Lower lobe of right lung (tissue), 2 donors: ENCODE measurements around the gene TMEM164. TPM values are rescaled to one million over a fixed set of nuclear protein-coding genes. Genes with fewer than 3 reads are reported as not detected.

Source experiments
- ATAC-seq, 2 donors: fragments of 200-7000 bp; cut with Tn5 transposase; one replicate each; pipeline ENCODE4 v1.9.1; 2020 to 2022; ENCODE audit warnings: mild to moderate bottlenecking in 2 of 2, moderate library complexity in 2 of 2
- DNase-seq: peaks from one replicate; pipeline ENCODE4 v3.0.0-alpha.2; 2020
- H3K27ac ChIP-seq: fragments of 200-600 bp; one replicate; pipeline ENCODE4 v1.8.0; 2022
- H3K27me3 ChIP-seq: fragments of 200-600 bp; one replicate; pipeline ENCODE4 v1.8.0; 2022; ENCODE audit warnings: low read depth
- H3K36me3 ChIP-seq: fragments of 200-600 bp; one replicate; pipeline ENCODE4 v1.8.0; 2022; ENCODE audit warnings: mild to moderate bottlenecking
- H3K4me1 ChIP-seq: fragments of 200-600 bp; one replicate; pipeline ENCODE4 v1.8.0; 2022
- H3K4me3 ChIP-seq: fragments of 200-600 bp; one replicate; pipeline ENCODE4 v1.8.0; 2022; ENCODE audit warnings: mild to moderate bottlenecking
- H3K9me3 ChIP-seq: fragments of 200-600 bp; one replicate; pipeline ENCODE4 v1.8.0; 2022
- intact Hi-C: fragments of 100-400 bp; cut with DNase I; formaldehyde crosslinking; loops from one replicate; pipeline ENCODE4 v1.11.0; 2022
- total RNA-seq: library from RNA; stranded (reverse); fragmentation: NEBNext Ultra II Directional; extraction: Animal tissue kit (Norgen Biotek cat#: 25700); gene quantifications from one replicate; pipeline ENCODE4 v1.2.1, GENCODE V29; 2021
- TF ChIP-seq, protein P1 (sequence below): fragments of 200-600 bp; IDR thresholded peaks from one replicate; pipeline ENCODE4 v1.8.0; 2022; ENCODE audit warnings: antibody characterized with exemption, mild to moderate bottlenecking
- donor health status: DM: no; HTN: yes; CAD: no; lungs with severe emphysema.

Gene TMEM164
- total RNA-seq, 1 donor from 2014 or later, result 66.4 TPM

DNA sequence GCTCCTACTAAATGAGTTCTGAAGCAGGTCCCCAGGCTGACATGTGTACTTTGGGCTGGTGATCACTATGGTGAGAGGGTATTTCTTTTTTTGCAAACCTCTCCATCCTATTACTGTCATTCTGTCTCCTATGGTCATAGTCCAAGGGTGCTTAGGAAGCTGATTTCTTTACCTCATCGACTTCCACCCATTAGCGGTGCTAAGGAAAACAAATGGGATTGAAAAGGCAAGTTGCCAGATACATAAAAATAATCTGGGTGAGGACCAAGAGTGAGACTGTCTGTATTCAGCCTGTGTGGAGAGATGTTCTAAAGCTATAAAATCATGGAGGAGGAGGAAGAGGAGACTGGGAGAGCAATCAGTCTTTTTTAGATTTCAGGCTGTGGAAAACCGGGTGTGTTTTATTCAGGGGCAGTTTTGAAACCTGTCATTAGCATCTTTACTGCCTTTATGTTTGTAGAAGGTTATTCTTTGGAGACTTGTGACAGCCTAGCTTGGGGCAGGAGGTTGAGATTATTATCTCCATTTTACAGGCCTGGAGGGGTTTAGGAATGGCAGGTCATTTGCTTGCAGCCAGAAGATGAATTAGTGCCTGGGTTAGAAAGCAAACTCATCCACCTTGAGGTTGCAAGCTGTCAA lies 1.9 kb downstream of the TMEM164 start:
- no peak for DNase-seq
- Histone ChIP-seq H3K36me3 (no peaks in the 10 kb centered on the region), H3K27me3 (no peaks in the 10 kb centered on the region), H3K4me3 (peak overlapping the region; percentile 68), H3K9me3 (no peaks in the 10 kb centered on the region), H3K4me1 (peaks cover 29% of the 10 kb centered on the region), H3K27ac (no peak overlapping the region)
- ATAC-seq, result no peak
- TF ChIP-seq, protein P1, sequence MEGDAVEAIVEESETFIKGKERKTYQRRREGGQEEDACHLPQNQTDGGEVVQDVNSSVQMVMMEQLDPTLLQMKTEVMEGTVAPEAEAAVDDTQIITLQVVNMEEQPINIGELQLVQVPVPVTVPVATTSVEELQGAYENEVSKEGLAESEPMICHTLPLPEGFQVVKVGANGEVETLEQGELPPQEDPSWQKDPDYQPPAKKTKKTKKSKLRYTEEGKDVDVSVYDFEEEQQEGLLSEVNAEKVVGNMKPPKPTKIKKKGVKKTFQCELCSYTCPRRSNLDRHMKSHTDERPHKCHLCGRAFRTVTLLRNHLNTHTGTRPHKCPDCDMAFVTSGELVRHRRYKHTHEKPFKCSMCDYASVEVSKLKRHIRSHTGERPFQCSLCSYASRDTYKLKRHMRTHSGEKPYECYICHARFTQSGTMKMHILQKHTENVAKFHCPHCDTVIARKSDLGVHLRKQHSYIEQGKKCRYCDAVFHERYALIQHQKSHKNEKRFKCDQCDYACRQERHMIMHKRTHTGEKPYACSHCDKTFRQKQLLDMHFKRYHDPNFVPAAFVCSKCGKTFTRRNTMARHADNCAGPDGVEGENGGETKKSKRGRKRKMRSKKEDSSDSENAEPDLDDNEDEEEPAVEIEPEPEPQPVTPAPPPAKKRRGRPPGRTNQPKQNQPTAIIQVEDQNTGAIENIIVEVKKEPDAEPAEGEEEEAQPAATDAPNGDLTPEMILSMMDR, result no peak
- intact Hi-C loops, result no loop called here

DNA sequence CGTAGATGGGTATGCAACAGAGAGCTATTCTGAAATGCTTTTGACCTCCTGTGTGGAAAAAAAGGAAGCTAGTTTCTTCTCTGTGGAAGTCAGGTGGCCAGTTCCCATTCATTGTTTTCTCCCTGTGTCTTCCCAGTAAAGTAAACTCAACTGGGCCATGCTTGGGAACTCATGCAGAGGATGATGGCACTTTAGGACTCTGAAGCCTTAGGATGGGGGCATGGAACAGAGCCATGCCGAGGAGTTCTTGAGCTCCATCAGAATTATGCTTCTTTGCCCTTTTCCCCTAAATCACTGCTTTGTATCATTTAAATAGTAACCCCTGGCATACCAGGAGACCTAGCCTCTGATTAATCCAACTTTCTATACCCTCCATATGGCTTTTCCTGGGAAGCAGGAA lies 3.2 kb downstream of the TMEM164 start:
- no peaks in the 10 kb centered on the region for H3K36me3 ChIP-seq
- no peak overlapping the region for H3K27ac ChIP-seq
- H3K4me1 ChIP-seq, result peaks cover 29% of the 10 kb centered on the region
- intact Hi-C loops, result no loop called here
- DNase-seq (no peak), ATAC-seq (no peak)
- no peaks in the 10 kb centered on the region for H3K27me3 ChIP-seq
- peak overlapping the region; percentile 68 for H3K4me3 ChIP-seq
- no peaks in the 10 kb centered on the region for H3K9me3 ChIP-seq
- TF ChIP-seq, protein P1, result no peak

DNA sequence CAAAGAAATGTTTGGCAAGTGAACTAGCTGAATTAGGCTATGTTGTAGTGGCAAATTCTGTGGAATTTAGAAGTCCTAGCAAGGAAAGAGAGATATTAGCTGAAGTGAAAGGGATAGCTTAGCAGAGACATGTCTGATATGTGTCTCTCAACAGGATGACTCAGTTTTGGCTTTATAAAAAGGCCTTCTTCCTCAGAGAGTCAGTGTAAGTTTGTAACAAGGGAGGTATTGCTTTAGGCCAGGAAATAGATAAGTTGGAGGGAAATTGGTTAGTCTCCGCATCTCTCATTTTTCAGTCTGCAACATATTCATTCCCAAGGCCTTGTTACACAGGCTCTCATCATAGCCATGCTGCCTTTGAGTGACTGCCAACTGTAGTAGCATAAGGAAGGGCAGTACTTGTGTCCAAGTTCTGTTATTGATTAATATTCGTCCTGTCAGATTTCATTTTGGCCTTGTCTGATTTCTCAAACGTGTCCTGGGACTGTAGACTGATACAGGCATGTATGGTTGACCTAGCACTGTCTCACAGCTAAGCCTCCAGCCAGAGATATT lies 4.0 kb downstream of the TMEM164 start:
- intact Hi-C loops, result no loop called here
- no peaks in the 10 kb centered on the region for H3K9me3 ChIP-seq
- ATAC-seq (no peak), DNase-seq (no peak)
- peaks cover 32% of the 10 kb centered on the region for H3K4me1 ChIP-seq
- H3K4me3 ChIP-seq, result peak overlapping the region; percentile 68
- no peaks in the 10 kb centered on the region for H3K27me3 ChIP-seq
- no peaks in the 10 kb centered on the region for H3K36me3 ChIP-seq
- TF ChIP-seq, protein P1, result no peak
- H3K27ac ChIP-seq, result no peak overlapping the region

- no peak for DNase-seq
- no peaks in the 10 kb centered on the region for H3K36me3 ChIP-seq
- TF ChIP-seq, protein P1, result no peak
- no peaks in the 10 kb centered on the region for H3K9me3 ChIP-seq
- ATAC-seq, result no peak
- intact Hi-C loops, result no loop called here
- H3K4me1 ChIP-seq, result peaks cover 42% of the 10 kb centered on the region
- no peak overlapping the region for H3K27ac ChIP-seq
- H3K4me3 ChIP-seq, result no peak overlapping the region
- no peaks in the 10 kb centered on the region for H3K27me3 ChIP-seq
Measured at GRCh38 chrX:110008011-110008635, 5.2 kb downstream of the TMEM164 start.

GRCh38 chrX:110012818-110013485 lies 10.0 kb downstream of the TMEM164 start:
- peaks cover 17% of the 10 kb centered on the region for H3K4me1 ChIP-seq
- DNase-seq, result no peak
- ATAC-seq, result peak; percentile 77 to 85

More at GRCh38 chrX:110012818-110013485, 10.0 kb downstream of the TMEM164 start:
- Histone ChIP-seq H3K36me3 (no peaks in the 10 kb centered on the region), H3K27me3 (no peaks in the 10 kb centered on the region), H3K4me3 (no peak overlapping the region), H3K27ac (no peak overlapping the region), H3K9me3 (no peaks in the 10 kb centered on the region)
- intact Hi-C loops, result no loop called here
- TF ChIP-seq, protein P1, result no peak
